K562 (cell line): ENCODE data around the gene TDO2. TPM values are rescaled to one million over a fixed set of nuclear protein-coding genes. Genes with fewer than 3 reads are reported as not detected.

ENCODE experiments used
- ATAC-seq: fragments of 200-7000 bp; cut with Tn5 transposase; 3 replicates; pipeline ENCODE4 v1.9.1; 2020; ENCODE audit warnings: moderate library complexity
- BruUV-seq: library from RNA; stranded (reverse); fragments of 400-500 nt; replicated peaks from 2 replicates; lab custom pipeline; 2021; lab: Mats Ljungman, UMichigan
- CTCF ChIA-PET: fragments of 300-600 bp; formaldehyde crosslinking; extraction: SDS; loops from one replicate; lab custom pipeline; 2021; ENCODE audit warnings: low intra/inter-chr PET ratio; lab: Yijun Ruan, JAX
- POLR2A ChIA-PET: fragments of 300-600, 350-650 bp; sonication (Branson Sonifier 250); formaldehyde crosslinking; extraction: SDS; loops from one replicate; lab custom pipeline; 2021; ENCODE audit warnings: antibody characterized with exemption, inconsistent platforms; lab: Yijun Ruan, JAX
- DNase-seq, 4 experiments: peaks; one replicate each; pipeline versions ENCODE4 v3.0.0 to v3.0.0-alpha.2; 2011 to 2018; ENCODE audit warnings: low spot score in 3 of 4, mixed read lengths in 3 of 4; ENCODE audit errors: extremely low read depth in 1 of 4
- FAIRE-seq: peaks from 2 replicates; lab custom pipeline; 2011; peaks lifted over from hg19 to GRCh38; lab: Jason Lieb, UNC
- H2AFZ ChIP-seq: 2 replicates; pipeline ENCODE4 v1.6.0; 2011; ENCODE audit warnings: low read depth, low read length, control low read depth, inconsistent platforms
- H3K27ac ChIP-seq: fragments of 200-600 bp; 3 replicates; pipeline ENCODE4 v1.8.0; 2011; ENCODE audit warnings: low read depth, mild to moderate bottlenecking, control low read depth, inconsistent platforms, low read length, moderate library complexity, mixed read lengths; ENCODE audit errors: extremely low read depth
- H3K27me3 ChIP-seq, 2 experiments: fragments of 300-600 bp in 1 of 2; 2 replicates in 1 of 2; 3 replicates in 1 of 2; pipeline versions ENCODE4 v1.6.0 to v1.8.0; 2011; ENCODE audit warnings: inconsistent platforms in 2 of 2, low read length in 2 of 2, mild to moderate bottlenecking in 1 of 2, mixed read lengths in 1 of 2, moderate library complexity in 1 of 2; ENCODE audit not compliant: control insufficient read depth in 2 of 2, insufficient read depth in 2 of 2
- H3K36me3 ChIP-seq: fragments of 300-600 bp; 3 replicates; pipeline ENCODE4 v1.8.0; 2011; ENCODE audit warnings: mild to moderate bottlenecking, low read length, inconsistent platforms; ENCODE audit not compliant: control insufficient read depth, insufficient read depth
- H3K4me1 ChIP-seq, 2 experiments: fragments of 200-600 bp in 1 of 2; replicated peaks in 1 of 2; 2 replicates in 1 of 2; 3 replicates in 1 of 2; pipeline versions ENCODE4 v1.5.1 to v1.8.0; 2011; ENCODE audit warnings: inconsistent platforms in 2 of 2, low read length in 2 of 2, mild to moderate bottlenecking in 1 of 2, mixed read lengths in 1 of 2, moderate library complexity in 1 of 2; ENCODE audit not compliant: control insufficient read depth in 2 of 2, insufficient read depth in 2 of 2
- H3K4me2 ChIP-seq: 2 replicates; pipeline ENCODE4 v1.6.1; 2011; ENCODE audit warnings: low read length, control low read depth, inconsistent platforms, mixed read lengths; ENCODE audit not compliant: insufficient read depth
- H3K4me3 ChIP-seq: fragments of 200-600 bp; sonication (generic), shearing (Covaris generic); 2 replicates; pipeline ENCODE4 v1.5.1; 2016; ENCODE audit warnings: control low read depth, inconsistent platforms
- H3K79me2 ChIP-seq: fragments of 200-600 bp; 3 replicates; pipeline ENCODE4 v1.8.0; 2011; ENCODE audit warnings: low read length, inconsistent platforms; ENCODE audit not compliant: control insufficient read depth, insufficient read depth
- H3K9ac ChIP-seq, 2 experiments: 2 replicates each; pipeline versions ENCODE4 v1.6.0 to v1.6.1; 2011; ENCODE audit warnings: low read depth in 2 of 2, low read length in 2 of 2, control low read depth in 1 of 2, inconsistent platforms in 1 of 2, mild to moderate bottlenecking in 1 of 2, mixed read lengths in 1 of 2; ENCODE audit not compliant: insufficient read depth in 1 of 2
- H3K9me1 ChIP-seq: one replicate; pipeline ENCODE4 v1.6.0; 2011; ENCODE audit warnings: inconsistent platforms, mild to moderate bottlenecking, low read length, moderate library complexity; ENCODE audit not compliant: control insufficient read depth, insufficient read depth
- H3K9me3 ChIP-seq: replicated peaks from 2 replicates; pipeline ENCODE4 v1.5.1; 2011; ENCODE audit warnings: low read depth, low read length, inconsistent platforms; ENCODE audit not compliant: control insufficient read depth, insufficient read depth
- H4K20me1 ChIP-seq: replicated peaks from 2 replicates; pipeline ENCODE4 v1.6.1; 2011; ENCODE audit warnings: low read length, inconsistent platforms, mixed read lengths; ENCODE audit not compliant: control insufficient read depth, insufficient read depth
- BACH1 ChIP-seq: fragments of 200-800 bp; sonication (Bioruptor generic); IDR thresholded peaks from 2 replicates; pipeline ENCODE4 v1.6.1; 2016; ENCODE audit warnings: missing genetic modification characterization, missing compliant biosample characterization
- BRD9 ChIP-seq: fragments of 450-650 bp; IDR thresholded peaks from 2 replicates; pipeline ENCODE4 v1.6.1; 2018; ENCODE audit warnings: low read depth; ENCODE audit not compliant: partially characterized antibody
- BRF2 ChIP-seq: IDR thresholded peaks from 3 replicates; pipeline ENCODE4 v1.6.1; 2011; ENCODE audit warnings: borderline replicate concordance, mild to moderate bottlenecking; ENCODE audit not compliant: insufficient read length, insufficient read depth
- CAMTA2 ChIP-seq: fragments of 250-450 bp; sonication (Bioruptor Pico); conservative IDR thresholded peaks from 2 replicates; pipeline ENCODE4 v1.5.1; 2022
- CREM ChIP-seq: IDR thresholded peaks from 2 replicates; pipeline ENCODE4 v1.6.1; 2014; ENCODE audit warnings: antibody characterized with exemption, low read depth
- HCFC1 ChIP-seq: IDR thresholded peaks from 2 replicates; pipeline ENCODE4 v1.6.1; 2012; ENCODE audit warnings: low read depth, low read length, improper control_type of control experiment
- HMG20B ChIP-seq: fragments of 250-450 bp; sonication (Bioruptor Pico); IDR thresholded peaks from 2 replicates; pipeline ENCODE4 v1.5.0; 2021; ENCODE audit warnings: mild to moderate bottlenecking
- KHSRP ChIP-seq: fragments of 450-650 bp; IDR thresholded peaks from 2 replicates; pipeline ENCODE4 v1.6.1; 2017
- MXD1 ChIP-seq: fragments of 250-450 bp; sonication (Bioruptor Pico); IDR thresholded peaks from 2 replicates; pipeline ENCODE4 v1.8.0; 2021; ENCODE audit warnings: borderline replicate concordance, mild to moderate bottlenecking, moderate library complexity; ENCODE audit not compliant: poor library complexity, severe bottlenecking
- NFE2 ChIP-seq: IDR thresholded peaks from 2 replicates; pipeline ENCODE4 v1.6.1; 2014; ENCODE audit warnings: antibody characterized with exemption, low read depth
- NFYB ChIP-seq: IDR thresholded peaks from 2 replicates; pipeline ENCODE4 v1.6.1; 2011; ENCODE audit warnings: mild to moderate bottlenecking, moderate library complexity; ENCODE audit not compliant: insufficient read length; ENCODE audit errors: extremely low read depth
- SMARCC2 ChIP-seq: fragments of 450-650 bp; IDR thresholded peaks from 2 replicates; pipeline ENCODE4 v1.6.1; 2017; ENCODE audit warnings: antibody characterized with exemption, moderate library complexity, mild to moderate bottlenecking, low read depth
- SOX6 ChIP-seq: fragments of 450-650 bp; IDR thresholded peaks from 2 replicates; pipeline ENCODE4 v1.6.1; 2014; ENCODE audit warnings: mild to moderate bottlenecking
- SRF ChIP-seq, 2 experiments: fragments of 250-450, 450-650 bp in 1 of 2; sonication (Bioruptor Pico) in 1 of 2; sonication (generic) in 1 of 2; formaldehyde crosslinking; IDR thresholded peaks; 2 replicates each; pipeline versions ENCODE4 v1.5.0 to v1.5.1; 2020 to 2022; ENCODE audit warnings: mild to moderate bottlenecking in 1 of 2, missing genetic modification reagents in 1 of 2
- TBP ChIP-seq: optimal IDR thresholded peaks from 2 replicates; pipeline ENCODE3; 2011; ENCODE audit warnings: low read depth, low read length, improper control_type of control experiment
- TSC22D4 ChIP-seq: fragments of 450-650 bp; IDR thresholded peaks from 2 replicates; pipeline ENCODE4 v1.6.1; 2016; ENCODE audit warnings: missing genetic modification characterization, missing biosample characterization, control low read depth
- ZNF133 ChIP-seq: fragments of 250-450 bp; sonication (Bioruptor Pico); IDR thresholded peaks from 2 replicates; pipeline ENCODE4 v1.4.0; 2020; ENCODE audit warnings: mild to moderate bottlenecking
- ZNF445 ChIP-seq: fragments of 250-450 bp; sonication (Bioruptor Pico); IDR thresholded peaks from 2 replicates; pipeline ENCODE4 v1.4.0; 2020; ENCODE audit warnings: low read depth, mild to moderate bottlenecking, moderate library complexity
- WGBS: fragments of 100-300 bp; shearing (Covaris generic); methylation state at CpG from one replicate; pipeline ENCODE4 v1.1.6; 2016; ENCODE audit warnings: low coverage, mixed read lengths; ENCODE audit not compliant: insufficient coverage; ENCODE audit errors: missing lambda C conversion rate; 5-methylcytosine and 5-hydroxymethylcytosine counted together
- in situ Hi-C: fragments of 300-500 bp; cut with MboI; formaldehyde crosslinking; loops from 4 replicates; pipeline ENCODE4 v1.15.0; 2018; ENCODE audit warnings: inconsistent platforms, mixed read lengths
- intact Hi-C: fragments of 100-400 bp; cut with micrococcal nuclease; formaldehyde crosslinking; loops from 2 replicates; pipeline ENCODE4 v1.14.2; 2022
- polyA plus RNA-seq, 8 experiments: library from polyadenylated mRNA; depleted of rRNA in 4 of 8; stranded (reverse) in 5 of 8; unstranded in 3 of 8; fragments of >200 nt; fragmentation: Nextera tagmentation in 2 of 8; fragmentation: Illumina TruSeq in 1 of 8; extraction: Ambion mirVana in 2 of 8; extraction: Trizol in 1 of 8; gene quantifications; 2 replicates each; pipeline versions ENCODE4 v1.2.1 to v1.2.3, GENCODE V29; 2011 to 2014; ENCODE audit warnings: inconsistent platforms in 1 of 8, missing spikeins in 1 of 8
- total RNA-seq, 7 experiments: library from RNA; depleted of rRNA in 6 of 7; stranded (reverse); fragments of >200 nt in 6 of 7; fragmentation: Illumina TruSeq in 2 of 7; extraction: Trizol in 2 of 7; gene quantifications; 2 replicates each; pipeline versions ENCODE4 v1.2.1 to v1.2.3, GENCODE V29; 2011 to 2021; ENCODE audit warnings: low replicate concordance in 1 of 7

The TDO2 gene
- total and polyA plus RNA-seq, 9 of the 15 experiments (the other 6 are each of a cell fraction or from before 2014, with no cell fraction given): 0.09 to 0.65 (median 0.22) TPM; not detected in 2

DNA sequence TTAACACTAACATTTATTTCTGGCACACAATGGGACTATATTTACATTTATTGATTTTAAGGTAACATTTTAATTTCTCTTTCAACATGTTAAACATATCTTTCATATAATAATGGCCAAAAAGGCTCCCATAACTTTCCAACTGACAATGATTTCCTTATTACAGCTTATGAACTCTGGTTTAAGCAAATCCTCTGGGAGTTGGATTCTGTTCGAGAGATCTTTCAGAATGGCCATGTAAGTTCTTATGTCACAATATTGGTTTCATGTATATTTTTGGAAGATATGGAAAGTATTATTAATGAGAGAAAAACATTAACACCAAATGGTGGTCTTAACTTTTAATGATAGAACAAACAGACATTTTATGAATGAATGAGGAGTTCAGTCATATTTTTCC lies 4.1 kb downstream of the TDO2 start:
- no peak for TF ChIP-seq TSC22D4 (tag)
- no peak for TF ChIP-seq CAMTA2 (CRISPR knock-in tag)
- no peak for TF ChIP-seq HMG20B (CRISPR knock-in tag)
- TF ChIP-seq SRF (CRISPR knock-in tag; IDR thresholded peaks at IDR 0.05): no peak
- TF ChIP-seq SOX6: no peak
- TF ChIP-seq NFYB: no peak
- TF ChIP-seq MXD1: no peak
- no peak for TF ChIP-seq ZNF133 (CRISPR knock-in tag)
- TF ChIP-seq HCFC1: no peak
- no peak for TF ChIP-seq NFE2
- TF ChIP-seq BACH1 (tag): no peak
- TF ChIP-seq ZNF445 (CRISPR knock-in tag): no peak
- TF ChIP-seq BRD9: no peak
- no peak for TF ChIP-seq BRF2
- TF ChIP-seq KHSRP: no peak
- TF ChIP-seq CREM: no peak
- TF ChIP-seq SMARCC2: no peak
- no peak for TF ChIP-seq TBP
- ATAC-seq (no peak), FAIRE-seq (no peak), DNase-seq (no peak)
- no peak overlapping the region for H3K4me3 ChIP-seq
- no peaks in the 10 kb centered on the region for H3K27me3 ChIP-seq
- no peaks in the 10 kb centered on the region for H4K20me1 ChIP-seq
- no peak overlapping the region for H2AFZ ChIP-seq
- no peaks in the 10 kb centered on the region for H3K9me3 ChIP-seq
- no peak overlapping the region for H3K9ac ChIP-seq
- no peak overlapping the region for H3K4me2 ChIP-seq
- 0% methylated on average over 1 of the region's 1 CpG for WGBS
- ChIA-PET POLR2A (no interaction called here), CTCF (no interaction called here)
- H3K9me1 ChIP-seq: no peaks in the 10 kb centered on the region
- intact Hi-C loops (no loop called here), in situ Hi-C loops (no loop called here)
- no TSS peak for BruUV-seq
- no peaks in the 10 kb centered on the region for H3K79me2 ChIP-seq
- H3K27ac ChIP-seq: no peak overlapping the region
- no peaks in the 10 kb centered on the region for H3K36me3 ChIP-seq
- no peaks in the 10 kb centered on the region for H3K4me1 ChIP-seq
